Measurements from ENCODE around the gene GPR132.

DNA sequence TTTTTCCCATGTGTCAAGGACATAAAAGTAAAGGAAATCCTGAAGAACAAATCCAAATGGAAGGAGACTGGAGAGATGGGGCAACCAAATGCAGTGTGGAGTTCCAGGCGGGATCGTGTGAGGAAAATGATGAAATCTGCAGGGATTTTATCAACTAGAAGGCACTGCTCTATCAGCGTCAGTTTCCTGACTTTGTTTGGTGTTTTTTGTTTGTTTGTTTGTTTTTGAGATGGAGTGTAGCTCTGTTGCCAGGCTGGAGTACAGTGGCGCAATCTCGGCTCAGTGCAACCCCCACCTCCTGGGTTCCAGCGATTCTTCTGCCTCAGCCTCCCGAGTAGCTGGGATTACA lies 43.3 kb upstream of the GPR132 start:
- TF ChIP-seq, protein P1, sequence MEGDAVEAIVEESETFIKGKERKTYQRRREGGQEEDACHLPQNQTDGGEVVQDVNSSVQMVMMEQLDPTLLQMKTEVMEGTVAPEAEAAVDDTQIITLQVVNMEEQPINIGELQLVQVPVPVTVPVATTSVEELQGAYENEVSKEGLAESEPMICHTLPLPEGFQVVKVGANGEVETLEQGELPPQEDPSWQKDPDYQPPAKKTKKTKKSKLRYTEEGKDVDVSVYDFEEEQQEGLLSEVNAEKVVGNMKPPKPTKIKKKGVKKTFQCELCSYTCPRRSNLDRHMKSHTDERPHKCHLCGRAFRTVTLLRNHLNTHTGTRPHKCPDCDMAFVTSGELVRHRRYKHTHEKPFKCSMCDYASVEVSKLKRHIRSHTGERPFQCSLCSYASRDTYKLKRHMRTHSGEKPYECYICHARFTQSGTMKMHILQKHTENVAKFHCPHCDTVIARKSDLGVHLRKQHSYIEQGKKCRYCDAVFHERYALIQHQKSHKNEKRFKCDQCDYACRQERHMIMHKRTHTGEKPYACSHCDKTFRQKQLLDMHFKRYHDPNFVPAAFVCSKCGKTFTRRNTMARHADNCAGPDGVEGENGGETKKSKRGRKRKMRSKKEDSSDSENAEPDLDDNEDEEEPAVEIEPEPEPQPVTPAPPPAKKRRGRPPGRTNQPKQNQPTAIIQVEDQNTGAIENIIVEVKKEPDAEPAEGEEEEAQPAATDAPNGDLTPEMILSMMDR (IDR thresholded peaks at IDR 0.05 in 8 of 11, conservative IDR thresholded peaks at IDR 0.05 in 3 of 11), result no peak
- TF ChIP-seq POLR2A (IDR thresholded peaks at IDR 0.05), result no peak
